HepG2 (cell line): ENCODE results near the gene P2RX3. TPM values are rescaled to one million over a fixed set of nuclear protein-coding genes. Genes with fewer than 3 reads are reported as not detected.

Experiments
- ARID2 ChIP-seq: sonication (generic); formaldehyde crosslinking; IDR thresholded peaks from 2 replicates; pipeline ENCODE4 v1.8.1; 2022; ENCODE audit warnings: mild to moderate bottlenecking, missing genetic modification reagents, borderline replicate concordance
- DR1 ChIP-seq: sonication (generic); formaldehyde crosslinking; IDR thresholded peaks from 2 replicates; pipeline ENCODE4 v1.8.0; 2021; ENCODE audit warnings: mild to moderate bottlenecking, missing genetic modification reagents, inconsistent platforms
- ISL2 ChIP-seq: sonication (generic); formaldehyde crosslinking; IDR thresholded peaks from 2 replicates; pipeline ENCODE4 v1.5.0; 2020; ENCODE audit warnings: missing genetic modification reagents
- LCORL ChIP-seq, 2 experiments: fragments of 450-650 bp in 1 of 2; sonication (generic) in 1 of 2; formaldehyde crosslinking in 1 of 2; IDR thresholded peaks; 2 replicates each; pipeline versions ENCODE4 v1.5.0 to v1.6.1; 2017 to 2020; ENCODE audit warnings: antibody characterized with exemption in 1 of 2, missing genetic modification reagents in 1 of 2
- NFKB2 ChIP-seq: sonication (generic); formaldehyde crosslinking; IDR thresholded peaks from 2 replicates; pipeline ENCODE4 v1.4.0; 2020; ENCODE audit warnings: missing genetic modification reagents, borderline replicate concordance
- PAF1 ChIP-seq: IDR thresholded peaks from 2 replicates; pipeline ENCODE4 v1.6.1; 2016; ENCODE audit warnings: missing genetic modification reagents, missing compliant biosample characterization
- PATZ1 ChIP-seq: sonication (generic); formaldehyde crosslinking; IDR thresholded peaks from 2 replicates; pipeline ENCODE4 v1.4.0; 2020; ENCODE audit warnings: missing genetic modification reagents
- SKI ChIP-seq: fragments of 450-650 bp; IDR thresholded peaks from one replicate; pipeline ENCODE4 v1.6.1; 2018; ENCODE audit warnings: mild to moderate bottlenecking; ENCODE audit not compliant: partially characterized antibody
- ZBTB49 ChIP-seq: sonication (generic); formaldehyde crosslinking; IDR thresholded peaks from 2 replicates; pipeline ENCODE4 v1.4.0; 2020; ENCODE audit warnings: missing genetic modification reagents, borderline replicate concordance
- ZBTB8A ChIP-seq: sonication (generic); formaldehyde crosslinking; IDR thresholded peaks from 2 replicates; pipeline ENCODE4 v1.4.0; 2020; ENCODE audit warnings: mild to moderate bottlenecking, low read depth, missing genetic modification reagents, borderline replicate concordance
- ZC3H4 ChIP-seq: sonication (generic); formaldehyde crosslinking; IDR thresholded peaks from 2 replicates; pipeline ENCODE4 v1.4.0; 2020; ENCODE audit warnings: missing genetic modification reagents, borderline replicate concordance
- ZFP91 ChIP-seq: sonication (generic); formaldehyde crosslinking; IDR thresholded peaks from 2 replicates; pipeline ENCODE4 v1.9.0; 2022; ENCODE audit warnings: missing genetic modification reagents, mild to moderate bottlenecking, borderline replicate concordance
- ZHX2 ChIP-seq, 2 experiments: sonication (generic) in 1 of 2; formaldehyde crosslinking in 1 of 2; IDR thresholded peaks; 2 replicates each; pipeline versions ENCODE4 v1.6.1 to v1.9.0; 2014 to 2022; ENCODE audit warnings: antibody characterized with exemption in 1 of 2, borderline replicate concordance in 1 of 2, inconsistent platforms in 1 of 2, low read depth in 1 of 2, missing genetic modification reagents in 1 of 2
- ZNF253 ChIP-seq: sonication (generic); formaldehyde crosslinking; IDR thresholded peaks from 2 replicates; pipeline ENCODE4 v1.8.0; 2022; ENCODE audit warnings: mild to moderate bottlenecking, missing genetic modification reagents, borderline replicate concordance
- ZNF83 ChIP-seq: sonication (generic); formaldehyde crosslinking; IDR thresholded peaks from 2 replicates; pipeline ENCODE4 v1.4.0; 2020; ENCODE audit warnings: missing genetic modification reagents, mild to moderate bottlenecking, borderline replicate concordance
- ZNF841 ChIP-seq: sonication (generic); formaldehyde crosslinking; IDR thresholded peaks from 2 replicates; pipeline ENCODE4 v1.8.1; 2023; ENCODE audit warnings: missing genetic modification reagents, borderline replicate concordance
- polyA plus RNA-seq, 8 experiments: library from polyadenylated mRNA; depleted of rRNA in 3 of 8; stranded (reverse) in 7 of 8; unstranded in 1 of 8; fragments of >200 nt; fragmentation: Illumina TruSeq in 4 of 8; extraction: Trizol in 4 of 8; gene quantifications; 2 replicates each; pipeline versions ENCODE4 v1.2.1 to v1.2.3, GENCODE V29; 2011 to 2016; ENCODE audit warnings: low read depth in 4 of 8, missing spikeins in 1 of 8, mixed read lengths in 1 of 8; ENCODE audit not compliant: insufficient read depth in 1 of 8
- total RNA-seq, 5 experiments: library from RNA; depleted of rRNA; stranded (reverse); fragments of >200 nt; fragmentation: Illumina TruSeq; extraction: Trizol; gene quantifications; 2 replicates each; pipeline ENCODE4 v1.2.3, GENCODE V29; 2016; ENCODE audit warnings: low read depth in 1 of 5

Gene P2RX3
- total and polyA plus RNA-seq, 2 of the 13 experiments (the other 11 are each of a cell fraction or from before 2014, with no cell fraction given), result 0.08 TPM; not detected in 1

GRCh38 chr11:57313071-57313787 lies 24.9 kb upstream of the P2RX3 start (continued):
- TF ChIP-seq ZBTB49 (CRISPR knock-in tag) (no peak), NFKB2 (CRISPR knock-in tag) (no peak), ZNF253 (CRISPR knock-in tag) (no peak), ZHX2 (IDR thresholded peaks at IDR 0.05; ENCODE audit: low read depth) (no peak), ZHX2 (CRISPR knock-in tag; IDR thresholded peaks at IDR 0.05; ENCODE audit: borderline replicate concordance) (no peak), ISL2 (no peak), DR1 (CRISPR knock-in tag) (no peak), SKI (no peak), ZFP91 (CRISPR knock-in tag) (0 out of 2 replicates have a peak, but pooled peaks have one; percentile 36), ZC3H4 (CRISPR knock-in tag) (no peak), ARID2 (CRISPR knock-in tag) (no peak), PATZ1 (CRISPR knock-in tag) (peak; percentile 74), ZNF83 (no peak), LCORL (IDR thresholded peaks at IDR 0.05) (no peak), LCORL (CRISPR knock-in tag; IDR thresholded peaks at IDR 0.05) (no peak), ZBTB8A (CRISPR knock-in tag) (no peak), ZNF841 (CRISPR knock-in tag) (no peak), PAF1 (CRISPR knock-in tag) (no peak)
